ENCODE measurements around the gene ENHO.

ENHO gene

DNA sequence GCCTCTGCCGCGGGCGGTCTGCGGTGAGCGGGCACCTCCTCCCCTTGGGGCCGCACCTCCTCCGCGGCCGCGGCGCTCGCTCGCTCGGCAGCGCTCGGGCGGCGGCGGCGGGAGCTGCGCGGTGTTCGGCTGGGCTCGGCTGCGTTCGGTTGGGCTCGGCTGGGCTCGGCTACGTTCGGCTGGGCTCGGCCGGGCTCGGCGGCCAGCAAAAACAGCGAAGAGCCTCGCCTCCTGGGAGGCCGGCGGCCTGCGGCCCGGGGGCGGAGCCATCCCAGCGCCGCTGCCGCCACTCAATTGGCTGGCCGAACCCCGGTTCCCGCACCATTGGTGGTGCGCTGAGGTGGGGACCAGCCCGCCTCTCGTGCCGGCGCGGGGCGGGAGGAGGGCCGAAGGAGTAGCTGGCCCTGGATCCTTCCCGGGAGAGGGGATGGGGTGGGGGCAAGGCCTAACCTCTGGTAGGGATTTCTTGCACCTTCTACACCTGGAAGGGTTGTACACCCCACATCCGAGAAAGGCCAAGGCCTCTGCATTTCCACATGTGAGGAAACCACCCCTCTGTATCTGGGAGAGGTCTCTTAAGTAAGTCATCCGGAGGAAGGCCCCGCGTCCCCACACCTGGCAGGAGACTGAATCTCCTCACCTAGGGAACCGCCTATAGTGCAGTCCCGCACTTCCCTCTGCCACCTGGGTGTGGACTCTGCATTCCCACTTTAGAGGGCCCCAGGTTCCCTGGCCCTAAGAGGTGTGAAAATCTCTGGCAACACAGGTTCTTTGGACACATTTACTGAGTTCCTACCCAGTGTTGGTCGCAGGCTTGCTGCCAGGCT is at the start of gene ENHO:
ENHO (minus strand) TSS at position 20 of the 827 bp plus-strand sequence. CDS start 1,295 bp downstream, outside the sequence.
- H3K27ac ChIP-seq = no peak within 1 kb of the TSS
- peak; percentile 26 for DNase-seq (ENCODE audit: low read depth, low spot score)

DNA sequence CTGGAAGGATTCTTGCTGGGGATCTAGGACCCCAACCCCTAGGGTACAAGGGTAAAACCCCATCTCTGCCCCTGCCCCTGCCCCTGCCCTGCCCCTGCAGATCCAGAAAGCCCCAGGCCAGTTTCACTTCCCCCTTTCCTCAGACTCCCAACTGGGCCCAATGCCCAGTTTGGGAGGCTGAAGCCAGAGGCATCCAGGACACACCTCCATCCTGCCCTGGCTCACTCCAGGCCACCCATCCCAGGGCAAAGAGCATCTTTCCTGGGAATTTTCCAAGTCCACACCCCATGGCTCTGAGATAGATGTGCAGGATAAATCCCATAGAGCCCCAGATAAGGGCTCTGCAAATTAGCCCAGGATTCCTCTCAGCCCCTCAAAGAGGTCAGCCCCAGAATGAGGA is 49.3 kb upstream of the ENHO start:
- no peak for DNase-seq (ENCODE audit: low read depth, low spot score)
- H3K27ac ChIP-seq = no peak overlapping the region

DNA sequence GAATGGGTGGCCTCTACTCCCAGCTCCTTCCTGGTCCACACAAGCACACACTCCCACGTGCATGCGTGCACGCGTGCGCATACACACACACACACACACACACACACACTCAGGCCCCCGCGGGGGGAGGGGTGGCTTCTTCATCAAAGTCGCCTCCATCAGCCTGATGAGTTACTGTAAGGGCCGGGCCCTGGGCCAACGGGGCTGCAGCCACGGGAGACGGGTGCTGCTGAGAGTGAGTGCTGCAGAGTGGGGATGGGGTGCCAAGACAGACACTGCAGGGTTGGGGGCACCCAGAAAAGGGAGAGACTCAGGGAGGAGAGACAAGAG is 48.7 kb upstream of the ENHO start:
- DNase-seq (ENCODE audit: low read depth, low spot score) = no peak
- no peak overlapping the region for H3K27ac ChIP-seq

DNA sequence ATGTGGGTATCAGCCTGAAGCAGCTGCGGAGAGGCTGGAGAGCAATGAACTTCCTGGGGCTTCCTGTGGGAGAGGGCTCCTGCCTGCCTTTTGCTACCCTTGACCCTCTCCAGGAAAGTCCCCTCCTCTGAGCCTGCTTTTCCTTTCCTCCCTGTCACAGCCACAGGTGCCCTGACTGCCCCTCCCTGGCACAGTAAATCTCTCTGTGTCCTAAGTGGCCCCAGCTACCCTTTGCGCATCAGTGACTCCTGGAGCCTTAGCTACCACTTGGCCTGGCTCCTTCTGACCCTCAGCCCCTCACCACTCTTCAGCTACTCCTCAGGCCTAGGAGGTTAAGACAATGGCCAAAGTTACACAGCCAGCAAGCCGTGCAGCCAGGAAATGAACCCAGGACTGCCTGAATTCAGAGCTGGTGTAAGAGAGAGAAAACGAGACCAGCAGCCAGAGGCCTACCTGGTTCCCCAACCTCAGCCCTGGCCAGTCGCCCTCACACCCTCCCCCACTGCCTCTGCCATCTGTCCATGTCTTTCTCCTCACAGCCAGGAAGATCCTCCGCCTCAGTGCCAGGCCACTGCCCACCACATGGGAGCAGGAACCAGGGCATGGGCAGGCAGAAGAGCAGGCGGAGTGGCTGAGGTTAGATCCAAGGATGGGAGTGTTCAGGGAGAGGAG is 48.2 kb upstream of the ENHO start:
- H3K27ac ChIP-seq = no peak overlapping the region
- DNase-seq (ENCODE audit: low read depth, low spot score) = no peak

DNA sequence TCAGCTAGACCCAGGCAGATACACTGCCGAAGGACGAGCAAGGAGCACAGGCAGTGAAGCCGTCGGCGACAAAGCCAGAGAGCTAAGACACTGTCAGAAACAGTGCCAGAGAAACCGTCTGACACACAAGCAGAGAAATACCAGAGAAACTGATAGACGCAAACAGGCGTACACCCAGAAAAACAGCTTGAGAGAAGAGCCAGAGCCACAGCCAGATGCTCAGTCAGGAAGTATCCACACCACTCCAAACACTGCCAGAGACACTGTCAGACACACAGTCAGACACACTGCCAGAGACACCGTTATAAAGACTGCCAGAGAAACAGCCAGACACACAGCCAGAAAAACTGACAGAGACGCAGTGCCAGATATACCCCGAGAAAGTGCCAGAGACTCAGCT is 47.6 kb upstream of the ENHO start:
- H3K27ac ChIP-seq = no peak overlapping the region
- DNase-seq (ENCODE audit: low read depth, low spot score) = no peak

DNA sequence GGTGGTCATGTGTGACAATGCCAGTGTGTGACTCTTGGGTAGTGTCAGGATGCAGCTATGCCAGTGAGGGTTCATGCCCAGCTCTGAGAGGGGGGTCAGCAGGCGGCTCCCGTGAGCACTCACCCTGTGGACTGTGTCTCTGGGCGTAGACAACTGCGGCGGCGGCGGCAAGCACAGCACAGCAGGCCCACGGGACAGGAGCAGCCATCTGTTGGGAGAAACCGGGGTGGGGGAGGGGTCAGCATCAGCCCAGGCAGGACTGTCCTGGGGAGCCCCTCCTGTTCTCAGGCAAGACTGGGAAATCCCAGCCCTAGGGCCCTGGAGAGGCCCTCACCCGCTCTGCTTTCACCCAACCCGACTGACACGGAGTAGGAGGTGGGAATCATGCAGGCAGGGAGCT is 46.0 kb upstream of the ENHO start:
- no peak for DNase-seq (ENCODE audit: low read depth, low spot score)
- no peak overlapping the region for H3K27ac ChIP-seq

DNA sequence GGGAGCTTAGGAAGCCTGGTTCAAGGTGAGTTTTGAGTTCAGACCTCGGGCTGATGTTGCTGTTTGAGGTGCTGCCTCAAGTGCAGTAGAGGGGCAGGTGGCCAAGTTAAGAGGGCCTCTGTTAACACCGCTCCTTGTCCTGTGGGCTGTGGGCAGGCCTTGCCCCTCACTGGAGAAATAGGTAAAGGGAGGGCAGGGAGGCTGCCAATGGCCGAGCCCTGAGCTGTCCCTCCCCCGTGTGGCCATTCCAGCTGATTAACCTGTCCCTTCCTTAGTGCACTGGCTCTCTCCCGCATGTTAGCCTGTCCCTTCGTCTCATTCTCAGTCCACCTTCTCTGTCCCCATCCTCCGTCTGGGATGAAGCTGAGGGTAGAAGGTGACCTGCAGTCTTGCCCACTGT is 45.3 kb upstream of the ENHO start:
- DNase-seq (ENCODE audit: low read depth, low spot score) = no peak
- no peak overlapping the region for H3K27ac ChIP-seq

DNA sequence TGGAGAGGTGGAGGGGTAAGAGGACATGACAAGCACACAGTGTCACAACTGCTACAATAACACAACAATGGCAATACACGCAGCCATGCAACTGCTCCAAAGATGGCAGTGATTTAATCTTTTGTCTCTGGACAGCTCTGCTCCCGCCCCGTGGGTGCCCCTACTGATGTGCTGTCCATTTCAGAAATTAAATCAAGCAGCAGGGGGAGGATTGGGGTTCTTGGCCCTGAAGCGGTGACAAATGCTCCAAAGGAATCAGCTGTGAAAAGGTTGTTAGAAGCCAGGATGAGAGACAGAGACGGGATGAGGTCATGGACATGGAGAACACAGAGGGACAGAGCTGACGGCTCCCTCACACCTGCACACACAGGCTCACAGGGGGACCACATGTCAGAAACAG is 44.2 kb upstream of the ENHO start:
- no peak for DNase-seq (ENCODE audit: low read depth, low spot score)
- no peak overlapping the region for H3K27ac ChIP-seq

DNA sequence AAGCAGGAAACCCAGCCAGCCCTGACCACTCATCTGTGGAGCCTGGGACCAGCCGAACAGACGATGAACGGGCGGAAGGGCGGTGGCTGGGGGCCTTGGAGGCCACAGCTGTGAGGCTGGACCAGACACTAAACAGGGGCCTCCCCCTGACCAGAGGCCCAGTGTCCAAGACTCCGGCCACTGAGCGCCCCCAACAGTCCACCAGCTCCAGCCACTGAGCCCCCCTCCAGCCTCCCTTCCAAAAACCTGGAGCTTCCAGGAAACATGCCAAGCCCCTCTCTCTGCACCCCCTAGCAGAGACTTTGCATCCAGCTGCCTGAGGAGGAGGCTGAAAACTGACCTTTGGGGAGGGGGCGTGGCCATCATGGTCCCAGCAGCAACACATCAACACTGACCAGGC is 43.5 kb upstream of the ENHO start:
- no peak overlapping the region for H3K27ac ChIP-seq
- no peak for DNase-seq (ENCODE audit: low read depth, low spot score)

DNA sequence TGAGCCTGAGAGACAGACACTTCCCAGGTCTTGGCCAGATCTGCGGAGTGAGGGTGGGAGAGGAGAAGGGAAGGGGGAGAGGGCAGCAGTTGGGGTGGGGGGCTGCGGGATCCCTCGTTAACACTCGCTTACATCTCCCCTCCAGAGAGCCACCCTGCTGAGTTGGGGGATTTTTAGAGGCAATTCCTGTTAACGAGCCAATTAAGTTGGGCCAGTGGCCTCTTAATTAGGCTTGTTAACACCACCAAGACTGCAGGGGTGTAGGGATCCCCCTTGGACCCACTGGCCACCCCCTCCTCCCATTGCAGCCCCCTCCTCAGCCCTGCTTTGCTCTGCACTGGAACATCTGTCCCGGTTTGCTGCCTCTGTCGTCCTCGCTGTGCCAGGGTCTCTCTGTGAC is 43.1 kb upstream of the ENHO start:
- DNase-seq (ENCODE audit: low read depth, low spot score) = no peak
- no peak overlapping the region for H3K27ac ChIP-seq

DNA sequence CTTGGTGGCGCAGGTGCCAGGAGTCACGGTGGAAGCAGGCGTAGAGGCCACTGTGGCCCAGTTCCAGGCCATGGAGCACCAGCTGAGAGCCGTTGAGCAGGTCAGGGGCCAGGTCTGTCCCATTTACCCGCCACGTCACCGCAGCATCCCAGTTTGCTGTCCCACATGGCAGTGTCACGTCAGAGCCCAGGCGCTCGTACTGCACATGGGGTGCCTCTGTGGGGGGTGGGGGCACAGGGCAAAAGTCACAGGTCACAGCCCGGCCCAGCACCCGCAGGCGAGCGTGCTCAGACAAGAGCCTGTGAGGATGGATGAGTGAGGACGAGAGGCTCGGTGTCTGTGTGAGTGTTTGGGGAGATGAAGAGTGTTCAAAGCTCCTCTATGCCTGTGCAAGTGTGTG is 41.8 kb upstream of the ENHO start:
- no peak for DNase-seq (ENCODE audit: low read depth, low spot score)
- H3K27ac ChIP-seq = no peak overlapping the region

DNA sequence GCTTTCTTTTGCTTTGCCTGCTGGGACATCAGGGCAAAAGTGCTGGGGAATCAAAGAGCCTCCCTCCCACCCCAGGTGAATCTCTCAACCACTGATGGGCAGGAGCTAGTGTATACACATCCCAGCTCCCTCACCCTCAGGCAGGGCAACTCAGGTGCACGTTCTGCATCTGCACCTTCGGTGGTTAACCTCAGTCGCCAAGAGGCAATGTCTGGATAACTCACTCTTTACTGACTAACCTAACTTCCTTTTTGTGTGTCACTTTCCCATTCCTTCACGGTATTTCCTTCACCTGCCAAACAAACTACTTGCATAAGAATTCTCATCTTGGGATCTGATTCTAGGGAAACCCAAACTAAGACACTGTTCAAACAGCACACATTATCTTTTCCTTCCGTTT is 40.5 kb upstream of the ENHO start:
- H3K27ac ChIP-seq = no peak overlapping the region
- DNase-seq (ENCODE audit: low read depth, low spot score) = peak; percentile 24

DNA sequence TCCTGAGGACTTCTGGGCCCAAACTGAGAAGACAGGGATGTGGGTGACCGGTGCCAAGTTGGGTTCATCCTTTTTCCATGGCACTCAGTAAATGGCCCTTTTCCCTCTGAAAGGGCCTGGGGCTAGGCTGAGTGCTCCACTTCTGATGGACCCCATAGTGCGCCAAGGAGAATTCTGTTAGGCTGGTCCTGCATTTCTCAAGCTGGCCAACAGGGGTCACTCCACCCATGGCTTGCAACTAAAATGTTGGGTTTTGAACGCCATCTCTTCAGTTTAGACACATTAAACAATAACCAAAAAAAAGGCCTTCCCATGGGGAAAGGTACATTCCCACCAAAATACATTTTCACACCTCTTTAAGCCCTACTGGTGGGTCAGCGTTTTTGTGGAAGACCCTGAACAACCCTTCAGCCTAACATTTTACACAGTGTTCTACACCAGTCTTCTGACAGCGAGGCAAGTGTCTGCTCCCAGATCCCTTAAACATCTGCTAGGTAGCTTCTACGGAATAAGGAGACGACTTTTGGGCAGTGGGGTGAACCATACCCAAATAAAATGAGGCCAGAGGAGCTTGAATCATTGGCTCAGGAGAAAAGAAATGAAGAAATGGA is 39.5 kb upstream of the ENHO start:
- H3K27ac ChIP-seq = no peak overlapping the region
- no peak for DNase-seq (ENCODE audit: low read depth, low spot score)

DNA sequence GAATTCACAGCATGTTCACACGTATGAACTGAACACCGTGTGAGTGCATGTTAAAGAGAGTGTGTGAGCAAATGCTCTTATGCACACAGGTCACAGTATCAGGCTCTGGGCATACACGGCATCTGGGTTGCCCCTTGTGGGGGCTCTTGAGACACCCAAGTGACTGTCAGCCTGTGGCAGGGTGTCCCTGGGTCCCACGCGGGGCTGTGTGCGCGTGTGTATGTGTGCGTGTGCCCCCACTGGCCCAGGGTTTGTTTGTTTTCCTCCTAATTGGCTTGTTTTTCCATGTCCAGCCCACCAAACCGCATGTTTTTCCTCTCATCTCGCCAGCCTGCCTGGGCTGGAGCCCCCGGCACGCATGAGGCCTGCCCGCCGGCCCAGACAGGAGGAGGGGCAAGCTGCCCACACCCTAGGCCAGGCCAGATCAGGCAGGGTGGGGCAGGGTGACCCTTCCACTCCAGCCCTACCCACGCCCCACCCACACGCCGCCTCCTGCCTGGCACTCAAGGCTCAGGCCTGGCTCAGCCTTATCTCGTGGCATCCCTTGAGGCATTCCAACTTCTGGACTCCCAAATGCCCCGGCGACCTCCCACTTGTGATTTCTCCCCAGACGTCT is 37.9 kb upstream of the ENHO start:
- no peak for DNase-seq (ENCODE audit: low read depth, low spot score)
- no peak overlapping the region for H3K27ac ChIP-seq

DNA sequence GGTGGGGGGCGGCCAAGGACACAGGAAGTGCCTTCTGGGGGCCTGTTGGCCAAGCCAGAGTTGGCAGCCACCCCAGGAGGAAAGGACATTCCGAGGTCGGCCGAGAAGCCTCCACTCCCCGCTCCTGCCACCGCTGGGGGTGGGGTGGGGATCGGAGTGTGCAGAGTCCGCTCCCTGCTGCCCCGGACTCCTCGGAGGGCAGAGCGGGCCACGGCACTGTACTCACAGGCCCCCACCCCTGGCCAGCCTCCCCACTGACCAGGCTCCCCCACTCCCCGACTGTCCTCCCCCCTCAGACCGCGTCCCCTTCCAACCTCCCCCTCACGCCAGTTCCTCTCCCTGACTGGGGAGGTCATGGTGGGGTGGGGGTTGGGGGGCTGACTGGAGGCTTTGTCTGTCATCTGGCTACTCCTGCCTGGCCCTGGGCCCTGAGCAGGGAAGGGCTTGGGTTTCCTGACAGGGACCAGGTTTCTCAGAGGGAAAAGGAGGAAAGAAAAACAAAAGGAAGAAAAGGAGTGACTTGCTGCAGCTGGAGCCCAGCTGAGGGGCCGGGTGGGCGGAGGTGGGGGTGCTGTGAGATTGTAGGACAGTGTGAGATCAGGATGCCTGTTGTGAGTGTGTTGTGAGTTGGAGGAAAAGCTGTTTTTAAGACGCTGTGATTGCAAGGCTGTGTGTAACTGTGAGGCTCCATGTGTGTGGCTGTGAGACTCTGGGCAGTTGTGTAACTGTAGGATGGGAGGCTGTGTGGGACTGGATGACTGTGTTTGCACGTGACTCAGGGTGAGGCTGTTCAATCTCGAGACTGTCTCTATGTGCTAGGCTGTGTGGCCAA is 37.0 kb upstream of the ENHO start:
- H3K27ac ChIP-seq = no peak overlapping the region
- DNase-seq (ENCODE audit: low read depth, low spot score) = no peak

DNA sequence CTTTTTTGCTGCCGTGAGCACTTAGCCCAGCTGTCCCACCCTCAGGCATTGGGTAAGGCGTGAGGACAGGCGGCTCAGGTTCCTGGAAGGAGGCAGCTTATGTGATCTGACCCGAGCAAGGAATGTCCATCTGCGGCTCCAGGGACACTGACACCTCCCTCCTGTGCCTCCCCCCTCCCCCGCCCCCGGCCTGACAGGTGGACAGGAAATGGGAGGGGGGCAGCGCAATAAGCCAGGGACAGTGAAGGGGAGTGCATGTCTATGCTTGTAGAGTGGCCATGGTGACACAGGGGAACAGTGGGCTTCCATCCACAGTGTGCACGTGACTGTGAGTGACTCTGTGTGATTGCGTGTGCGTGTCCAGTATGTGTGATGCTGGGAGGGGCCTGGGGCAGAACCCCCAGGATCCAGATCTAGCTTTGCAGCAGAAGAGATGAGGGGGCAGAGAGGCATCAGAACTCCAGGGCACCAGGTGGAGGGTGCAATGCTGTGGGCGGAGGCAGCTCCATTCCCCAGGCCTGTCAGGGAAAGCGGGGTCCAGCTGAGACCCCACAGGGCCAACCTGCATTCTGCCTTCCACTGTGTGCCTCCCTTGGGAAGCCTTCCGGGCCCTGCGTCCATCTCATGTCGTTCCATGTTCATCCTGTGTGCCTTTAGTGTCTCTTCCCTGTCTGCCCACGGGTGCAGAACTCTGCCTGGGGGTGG is 36.3 kb upstream of the ENHO start:
- no peak overlapping the region for H3K27ac ChIP-seq
- DNase-seq (ENCODE audit: low read depth, low spot score) = no peak

DNA sequence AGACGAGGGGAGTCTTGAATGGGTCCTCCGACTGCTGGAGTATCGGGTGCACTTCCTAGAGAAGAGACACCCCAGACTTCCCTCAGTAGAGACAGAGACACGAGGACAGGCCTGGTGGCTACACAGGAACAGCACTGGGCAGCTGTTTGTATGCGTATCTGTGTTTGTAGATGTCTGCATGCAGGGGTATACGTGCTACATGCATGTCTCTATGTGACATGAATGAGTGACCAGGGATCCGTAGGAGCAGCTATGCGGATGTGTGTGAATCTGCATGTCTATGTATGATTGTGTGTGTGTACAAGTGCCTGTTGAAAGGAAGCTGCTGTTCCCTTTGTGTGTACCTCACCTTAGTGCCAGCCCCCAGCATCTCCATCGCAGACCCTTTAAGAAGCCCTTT is 35.6 kb upstream of the ENHO start:
- H3K27ac ChIP-seq = no peak overlapping the region

DNA sequence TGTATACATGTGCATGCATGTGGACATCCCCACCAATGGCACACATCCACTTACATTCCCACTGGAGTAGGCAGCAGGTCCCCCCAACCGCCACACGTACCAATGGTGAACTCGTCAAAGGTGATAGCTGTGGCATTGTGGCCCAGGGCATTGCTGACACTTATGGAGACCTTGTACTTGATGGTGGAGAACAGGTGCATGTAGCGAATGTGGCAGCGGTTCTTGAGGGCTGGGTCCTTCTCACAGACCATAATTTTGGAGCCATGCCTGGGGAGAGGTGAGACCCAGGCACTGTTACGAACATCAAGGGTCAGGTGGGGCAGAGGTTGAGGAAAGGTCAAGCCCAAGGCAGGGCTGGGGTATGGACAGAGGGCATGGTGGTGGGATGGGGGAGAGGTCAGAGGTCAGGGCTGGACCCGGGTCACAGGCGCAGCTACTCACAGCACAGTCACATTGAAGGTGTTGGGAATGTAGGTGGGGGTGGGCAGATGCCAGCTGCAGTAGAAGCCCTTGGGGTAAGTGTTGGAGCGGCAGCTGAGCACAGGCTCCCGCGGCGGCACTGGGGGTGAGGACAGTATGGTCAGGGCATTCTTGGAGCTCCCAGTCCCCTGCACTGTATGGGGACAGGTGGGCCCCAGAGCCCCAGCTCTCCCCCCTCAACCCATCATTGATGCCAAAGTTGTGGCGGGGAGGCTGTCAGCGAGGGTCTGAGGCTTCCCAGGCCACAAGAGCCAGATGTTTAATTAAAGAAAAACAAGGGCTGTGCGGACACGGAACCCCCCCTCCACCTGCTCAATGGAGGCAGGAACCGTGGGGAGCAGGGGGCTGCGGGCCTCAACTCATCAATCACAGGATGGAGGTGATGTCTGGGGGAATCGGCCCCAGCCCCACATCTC is 34.9 kb upstream of the ENHO start:
- no peak for DNase-seq (ENCODE audit: low read depth, low spot score)

More for the DNA sequence above, 35.6 kb upstream of the ENHO start:
- DNase-seq (ENCODE audit: low read depth, low spot score) = no peak

DNA sequence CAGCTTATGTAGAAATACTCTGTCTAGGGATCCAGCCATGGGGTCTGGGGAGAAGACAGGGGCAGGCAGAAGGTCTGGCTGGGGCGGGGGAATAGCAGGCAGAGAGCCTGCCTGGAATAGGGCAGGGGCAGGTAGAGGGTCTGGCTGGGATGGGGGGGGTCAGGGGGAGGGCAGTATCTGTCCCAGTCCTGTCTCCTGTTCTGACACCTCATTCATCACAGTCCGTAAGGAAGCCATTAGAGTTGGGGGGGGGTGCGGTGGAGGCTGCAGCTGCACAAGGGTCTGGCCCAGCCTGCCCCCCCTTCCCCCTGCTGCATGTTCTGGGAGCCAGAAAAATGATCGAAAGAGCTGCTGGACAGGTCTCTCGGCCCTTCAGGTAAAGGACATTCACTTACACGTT is 34.2 kb upstream of the ENHO start:
- DNase-seq (ENCODE audit: low read depth, low spot score) = no peak

More for the DNA sequence above, 34.9 kb upstream of the ENHO start:
- H3K27ac ChIP-seq = no peak overlapping the region

More for the DNA sequence above, 34.2 kb upstream of the ENHO start:
- H3K27ac ChIP-seq = no peak overlapping the region
